Measurements from ENCODE around the gene CD36.

Gene CD36

GRCh38 chr7:80629023-80629422 lies 9.4 kb upstream of the CD36 start:
- no peak for DNase-seq

GRCh38 chr7:80630608-80631405 lies 7.6 kb upstream of the CD36 start:
- peak; percentile 10 to 47 for DNase-seq

DNA sequence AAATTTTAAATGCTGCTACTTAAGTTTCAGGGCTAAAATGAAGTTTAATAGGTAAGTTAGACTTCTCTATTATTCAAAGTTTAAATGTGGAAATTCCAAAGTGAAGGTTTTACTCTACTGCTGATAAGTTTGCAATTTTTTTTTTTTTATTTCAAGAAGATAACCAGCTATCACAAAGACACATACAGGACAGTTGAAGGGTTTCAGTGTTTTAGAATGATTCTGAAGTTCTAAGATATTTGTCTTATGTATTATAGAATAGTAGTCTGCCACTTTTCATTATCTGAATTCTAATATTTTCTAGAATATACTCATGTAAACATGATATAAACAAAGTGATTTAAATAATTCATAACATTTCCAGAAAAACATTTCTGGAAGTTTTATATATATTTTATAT lies 7.0 kb upstream of the CD36 start:
- DNase-seq = no peak

DNA sequence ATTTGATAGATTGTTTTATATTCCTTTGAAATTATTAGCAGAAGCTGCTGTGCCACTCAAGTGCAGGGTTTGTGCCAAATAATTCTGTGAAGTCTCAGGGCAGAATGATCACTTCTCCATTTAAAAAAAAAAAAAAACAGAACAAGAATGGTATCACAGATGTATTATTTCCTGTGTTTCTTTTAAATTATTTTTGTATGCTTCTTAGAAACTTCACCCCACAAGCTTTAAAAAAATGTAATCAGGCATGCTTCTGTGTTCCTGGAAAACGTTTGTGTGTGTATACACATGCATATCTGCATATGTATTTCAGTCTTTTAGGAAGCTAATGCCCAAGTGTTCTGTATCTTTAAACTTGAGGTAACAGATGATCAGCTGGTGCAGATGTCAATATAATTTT lies 6.3 kb upstream of the CD36 start:
- DNase-seq = no peak

DNA sequence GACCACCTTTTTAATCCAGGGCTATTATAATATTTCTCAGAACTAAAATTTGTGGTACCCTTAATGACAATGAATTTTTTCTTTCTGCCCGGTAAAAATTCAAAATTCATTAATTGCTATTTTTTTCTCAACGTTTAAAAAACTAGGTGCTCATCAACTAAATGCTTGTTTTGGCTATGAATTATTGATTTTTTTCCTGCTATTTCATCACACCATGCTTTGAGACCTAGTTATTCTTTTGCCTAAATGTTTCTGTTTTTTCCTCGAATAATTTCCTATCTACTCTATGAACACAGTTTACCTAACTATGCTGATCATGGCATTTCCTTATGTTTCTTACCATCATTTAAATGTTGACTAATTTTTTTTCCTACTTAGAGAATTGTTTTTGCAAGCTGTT lies 5.6 kb upstream of the CD36 start:
- no peak for DNase-seq

DNA sequence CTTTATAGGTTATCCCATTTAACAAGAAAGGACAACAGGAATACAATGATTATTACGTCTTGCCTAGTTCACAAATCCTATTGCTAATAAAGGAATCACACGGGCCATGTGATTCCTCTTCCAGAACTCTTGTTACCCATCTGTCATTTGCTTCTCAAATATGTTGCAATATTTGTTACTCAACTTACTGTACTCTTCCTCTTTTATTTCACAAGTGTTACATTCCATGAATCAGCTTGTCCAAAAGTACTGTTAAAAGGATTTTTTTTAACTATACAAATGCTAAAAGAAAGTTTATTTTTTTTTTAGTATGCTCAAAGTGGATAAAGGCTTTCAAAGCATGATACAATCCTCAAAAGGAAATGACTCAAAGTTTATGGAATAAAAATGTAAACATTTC lies 3.9 kb upstream of the CD36 start:
- peak in 1 of 2 experiments; percentile 40 for DNase-seq

DNA sequence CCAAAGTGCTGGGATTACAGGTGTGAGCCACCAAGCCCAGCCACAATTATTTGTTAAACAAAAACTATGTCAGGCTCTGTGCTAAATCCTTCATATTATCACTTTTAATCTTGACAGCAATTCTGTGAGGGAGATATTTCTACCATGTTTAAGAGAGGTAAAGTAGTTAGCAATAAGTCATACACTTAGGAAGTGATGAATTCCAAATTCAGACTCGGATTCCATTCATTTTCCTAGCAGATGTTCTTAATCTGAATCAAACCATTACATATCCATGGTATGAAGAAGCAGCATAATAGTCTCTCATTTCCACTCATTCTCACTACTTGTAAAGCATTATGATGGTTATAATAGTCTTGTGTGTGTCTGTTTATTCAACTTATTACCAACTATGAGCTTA lies 2.9 kb upstream of the CD36 start:
- no peak for DNase-seq

DNA sequence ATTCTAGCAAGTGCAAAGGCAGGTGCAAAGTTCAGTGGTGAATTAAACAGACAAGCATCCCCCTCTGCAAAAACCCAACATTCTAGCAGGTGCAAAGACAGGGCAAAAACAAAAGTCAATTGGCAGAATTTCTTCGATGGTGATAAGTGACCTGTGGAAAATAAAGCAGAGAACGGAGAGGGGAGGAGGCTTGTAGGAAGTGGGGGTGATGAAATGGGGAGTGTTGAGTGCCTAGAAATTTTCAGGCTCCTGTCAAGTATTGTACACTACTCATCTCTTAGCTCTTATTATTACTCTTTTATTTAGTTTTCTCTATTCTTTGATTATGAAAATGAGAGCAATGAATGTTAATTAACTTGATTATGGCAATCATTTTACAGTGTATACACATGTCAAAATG lies 2.4 kb upstream of the CD36 start:
- DNase-seq = no peak

DNA sequence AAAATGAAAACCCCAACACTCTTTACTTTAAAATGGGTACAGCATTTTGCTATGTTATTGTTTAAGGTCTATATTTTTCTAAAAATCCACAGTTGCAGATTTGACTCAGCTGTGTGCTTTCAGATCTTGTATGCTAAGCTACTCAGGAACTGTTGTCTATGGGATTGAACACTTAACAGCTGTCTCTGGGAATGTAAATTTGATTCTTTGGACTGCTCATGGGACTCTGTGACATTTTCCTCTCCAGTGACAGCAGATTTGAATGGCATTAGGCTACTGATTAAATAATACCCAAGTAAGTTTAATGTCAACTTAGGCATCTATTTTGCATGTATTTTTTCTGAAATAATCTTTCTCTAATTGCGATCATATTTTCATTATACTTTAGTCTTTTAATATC lies 1.7 kb upstream of the CD36 start:
- peak in 1 of 2 experiments; percentile 9 for DNase-seq

DNA sequence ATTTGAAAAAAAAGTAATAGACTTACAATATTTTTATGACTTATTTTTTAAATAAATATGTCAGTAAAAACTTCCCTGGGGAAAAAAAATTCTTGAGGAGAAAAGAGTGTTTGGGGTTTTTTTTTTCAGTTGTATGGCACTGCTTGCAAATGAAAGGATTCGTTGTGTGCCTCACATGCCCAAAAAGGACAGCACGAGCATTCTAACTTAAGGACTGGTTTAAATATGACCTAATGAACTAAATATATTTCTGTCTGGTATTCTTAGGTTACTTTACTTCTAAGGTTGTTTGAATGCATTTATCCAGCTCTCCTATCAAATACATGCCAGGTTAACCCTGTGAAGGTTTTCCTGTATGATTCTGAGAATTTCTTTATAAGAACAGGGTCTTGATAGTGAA lies 988 bp upstream of the CD36 start:
- no peak for DNase-seq

DNA sequence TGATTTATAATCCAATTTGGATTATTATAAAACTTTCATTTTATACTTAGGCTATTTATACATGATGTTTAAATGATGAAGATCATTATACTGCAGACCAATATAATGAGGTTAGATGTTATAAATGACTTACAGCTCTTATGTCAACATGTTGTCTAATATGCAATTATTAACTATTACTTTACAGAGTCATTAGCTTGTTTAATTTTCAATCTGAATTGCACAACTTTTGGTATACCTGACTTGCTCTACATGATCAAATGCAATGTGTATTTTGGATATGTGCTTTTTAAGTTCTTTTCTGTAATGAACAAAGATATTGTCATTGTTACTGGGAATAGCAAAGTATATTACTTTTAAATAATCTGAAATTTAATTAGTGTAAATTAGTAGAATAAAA lies 569 bp downstream of the CD36 start:
- DNase-seq = no peak

DNA sequence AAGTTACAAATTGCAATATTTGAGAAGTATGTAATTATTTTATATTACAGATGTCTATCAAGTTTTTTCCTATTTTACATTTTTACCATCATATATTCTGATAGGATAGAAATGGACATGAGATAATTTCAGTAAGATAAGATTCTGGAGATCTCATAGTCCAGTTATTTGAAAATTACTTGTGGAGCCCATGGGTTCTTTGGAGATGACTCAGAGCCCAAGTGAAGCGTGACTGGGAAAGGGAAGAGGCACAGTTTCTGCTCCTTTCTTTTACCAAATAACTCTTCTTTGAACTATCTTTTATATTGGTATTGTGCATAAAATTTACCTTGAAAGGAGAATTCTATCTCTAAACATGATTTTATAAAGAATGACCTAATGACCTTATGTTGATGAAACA lies 2.4 kb downstream of the CD36 start:
- no peak for DNase-seq

- DNase-seq = peak in 1 of 2 experiments; percentile 2
These were observed 3.1 kb downstream of the CD36 start for GRCh38 chr7:80641548-80641947.

- no peak for DNase-seq
These were observed 4.4 kb downstream of the CD36 start for GRCh38 chr7:80642871-80643270.

DNA sequence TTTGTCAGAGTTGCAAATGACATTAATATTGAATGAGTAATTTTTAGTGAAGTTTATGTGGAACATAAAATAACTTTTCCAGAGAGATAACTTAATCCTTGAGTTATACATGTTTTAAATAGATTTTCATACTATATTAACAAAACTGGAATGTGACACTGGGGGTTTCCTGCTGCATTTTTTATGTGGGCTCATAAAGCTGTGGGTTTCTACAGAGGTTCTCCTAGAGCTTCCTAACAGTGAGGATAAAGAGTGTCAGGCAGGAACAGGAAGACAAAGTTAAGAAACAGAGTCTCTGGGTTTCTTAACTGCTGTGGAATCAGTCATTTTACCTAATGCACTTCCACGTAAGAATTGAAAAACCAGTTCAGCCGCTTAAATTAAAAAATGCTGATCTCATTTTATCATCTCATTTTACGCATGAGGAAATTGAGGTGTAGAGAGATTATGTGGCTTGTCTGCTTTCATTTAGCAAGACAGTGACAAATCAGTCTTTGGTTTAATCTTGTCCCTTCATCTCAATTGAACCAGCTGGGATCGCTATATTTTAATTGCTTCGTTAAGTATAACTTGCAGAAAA lies 5.0 kb downstream of the CD36 start:
- no peak for DNase-seq

DNA sequence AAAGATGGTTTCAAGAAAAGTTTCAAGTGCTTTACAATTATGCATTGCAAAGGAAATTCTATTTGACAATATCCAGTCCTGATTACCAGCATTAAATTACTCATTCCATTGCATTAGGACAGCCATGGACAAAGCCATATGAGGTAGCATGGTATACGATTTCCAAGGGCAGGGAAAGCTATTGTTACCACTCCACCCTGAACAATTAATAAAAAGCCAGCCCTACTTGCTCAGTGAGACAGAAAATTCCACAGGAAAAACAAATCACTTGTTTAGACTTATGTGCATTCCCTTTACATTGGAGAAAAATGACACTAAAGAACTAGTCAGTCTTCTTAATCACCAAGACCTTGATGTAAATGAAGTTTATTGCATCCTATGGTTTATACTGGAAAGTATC lies 5.6 kb downstream of the CD36 start:
- no peak for DNase-seq

- no peak for DNase-seq
These were observed 7.8 kb downstream of the CD36 start for GRCh38 chr7:80646083-80646865.

DNA sequence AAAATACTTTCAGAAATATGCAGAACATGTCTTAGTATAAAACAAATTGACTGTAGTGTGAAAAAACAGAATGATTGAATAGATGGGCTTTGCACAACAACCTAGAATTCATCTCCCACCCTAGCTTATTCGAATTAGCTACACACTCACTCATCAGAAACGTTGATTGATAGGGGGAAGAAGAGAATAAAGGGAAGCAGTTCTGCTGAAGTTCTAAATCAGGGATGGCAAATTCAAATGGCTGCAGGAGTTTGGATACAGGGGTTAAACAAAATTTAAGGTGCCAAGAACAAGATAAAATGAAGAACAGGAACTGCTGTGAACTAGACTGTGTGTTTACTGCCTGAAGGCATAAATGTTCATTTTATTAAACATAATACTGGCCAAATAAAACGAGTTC lies 9.0 kb downstream of the CD36 start:
- DNase-seq = no peak

- no peak for DNase-seq
These were observed 9.7 kb downstream of the CD36 start for GRCh38 chr7:80648031-80648600.

- DNase-seq = no peak
These were observed 10.6 kb downstream of the CD36 start for GRCh38 chr7:80649011-80649410.

- DNase-seq = no peak
These were observed 11.6 kb downstream of the CD36 start for GRCh38 chr7:80650030-80650429.

- DNase-seq = no peak
These were observed 13.0 kb downstream of the CD36 start for GRCh38 chr7:80651471-80651870.

DNA sequence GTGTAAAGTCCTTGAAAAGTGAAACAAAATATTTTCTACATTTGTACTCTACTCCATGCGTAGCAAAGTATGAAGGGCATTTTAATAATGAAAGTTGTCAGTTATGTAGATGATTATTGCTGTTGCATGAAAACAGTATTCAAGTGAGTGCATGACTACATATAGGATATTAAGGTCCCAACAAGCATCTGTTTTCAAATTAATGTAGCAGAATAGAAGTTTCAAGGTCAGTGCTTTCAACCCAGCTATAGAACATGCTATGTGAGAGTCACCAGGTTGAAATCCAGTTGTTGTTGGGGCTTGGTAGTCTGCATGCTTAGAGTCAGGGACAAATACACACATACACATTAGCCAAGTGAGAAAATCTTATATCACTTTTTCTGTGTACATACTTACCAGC lies 14.8 kb downstream of the CD36 start:
- no peak for DNase-seq

DNA sequence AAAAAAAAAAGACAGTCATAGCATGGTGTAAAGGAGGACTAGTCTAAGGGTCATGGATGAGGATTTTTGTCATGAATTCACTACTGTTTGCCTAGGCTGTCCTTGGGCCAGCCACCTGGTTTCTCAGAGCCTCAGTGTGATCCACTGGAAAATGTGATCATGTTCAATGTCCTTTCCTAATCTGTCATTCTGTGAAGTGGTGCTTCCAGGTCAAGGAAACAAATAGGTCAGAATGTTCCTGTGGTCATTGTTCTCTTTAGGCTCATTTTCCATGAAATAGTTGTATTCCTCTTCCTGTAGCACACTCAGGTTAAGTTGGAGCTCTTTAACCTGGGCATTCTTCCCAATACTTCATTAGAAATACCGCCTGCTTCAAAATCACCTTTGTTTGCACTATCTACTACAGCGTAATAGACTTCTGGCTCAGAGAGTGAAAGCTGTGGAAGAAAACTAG lies 16.5 kb downstream of the CD36 start:
- no peak for DNase-seq
